HepG2 (cell line): ENCODE results near the gene BCL2L2.

Experiments used
- HNF4A ChIP-seq: sonication (generic); formaldehyde crosslinking; IDR thresholded peaks from 2 replicates; pipeline ENCODE4 v1.4.0; 2020; ENCODE audit warnings: missing genetic modification reagents
- MYNN ChIP-seq: sonication (generic); formaldehyde crosslinking; IDR thresholded peaks from 2 replicates; pipeline ENCODE4 v1.4.0; 2020; ENCODE audit warnings: mild to moderate bottlenecking, low read depth, missing genetic modification reagents
- NAIF1 ChIP-seq: sonication (generic); formaldehyde crosslinking; IDR thresholded peaks from 2 replicates; pipeline ENCODE4 v1.5.0; 2020; ENCODE audit warnings: mild to moderate bottlenecking, missing genetic modification reagents, borderline replicate concordance
- PHF8 ChIP-seq: sonication (generic); formaldehyde crosslinking; IDR thresholded peaks from 2 replicates; pipeline ENCODE4 v1.5.0; 2020; ENCODE audit warnings: missing genetic modification reagents
- POLR2A ChIP-seq, 2 experiments: IDR thresholded peaks; 2 replicates each; pipeline ENCODE4 v1.6.1; 2011; ENCODE audit warnings: low read depth in 2 of 2, low read length in 2 of 2, mild to moderate bottlenecking in 1 of 2, moderate library complexity in 1 of 2; ENCODE audit not compliant: insufficient read depth in 1 of 2
- RELA ChIP-seq: sonication (generic); formaldehyde crosslinking; IDR thresholded peaks from 2 replicates; pipeline ENCODE4 v1.4.0; 2020; ENCODE audit warnings: missing genetic modification reagents
- SMC3 ChIP-seq: IDR thresholded peaks from 2 replicates; pipeline ENCODE4 v1.6.1; 2011; ENCODE audit warnings: low read length, improper control_type of control experiment
- ZNF12 ChIP-seq: sonication (generic); formaldehyde crosslinking; IDR thresholded peaks from 2 replicates; pipeline ENCODE4 v1.5.0; 2020; ENCODE audit warnings: missing genetic modification reagents
- ZNF121 ChIP-seq: sonication (generic); formaldehyde crosslinking; IDR thresholded peaks from 2 replicates; pipeline ENCODE4 v1.5.0; 2020; ENCODE audit warnings: mild to moderate bottlenecking, missing genetic modification reagents
- TF ChIP-seq, protein P1 (sequence below): IDR thresholded peaks from 2 replicates; pipeline ENCODE4 v1.6.1; 2012; ENCODE audit warnings: inconsistent platforms

DNA sequence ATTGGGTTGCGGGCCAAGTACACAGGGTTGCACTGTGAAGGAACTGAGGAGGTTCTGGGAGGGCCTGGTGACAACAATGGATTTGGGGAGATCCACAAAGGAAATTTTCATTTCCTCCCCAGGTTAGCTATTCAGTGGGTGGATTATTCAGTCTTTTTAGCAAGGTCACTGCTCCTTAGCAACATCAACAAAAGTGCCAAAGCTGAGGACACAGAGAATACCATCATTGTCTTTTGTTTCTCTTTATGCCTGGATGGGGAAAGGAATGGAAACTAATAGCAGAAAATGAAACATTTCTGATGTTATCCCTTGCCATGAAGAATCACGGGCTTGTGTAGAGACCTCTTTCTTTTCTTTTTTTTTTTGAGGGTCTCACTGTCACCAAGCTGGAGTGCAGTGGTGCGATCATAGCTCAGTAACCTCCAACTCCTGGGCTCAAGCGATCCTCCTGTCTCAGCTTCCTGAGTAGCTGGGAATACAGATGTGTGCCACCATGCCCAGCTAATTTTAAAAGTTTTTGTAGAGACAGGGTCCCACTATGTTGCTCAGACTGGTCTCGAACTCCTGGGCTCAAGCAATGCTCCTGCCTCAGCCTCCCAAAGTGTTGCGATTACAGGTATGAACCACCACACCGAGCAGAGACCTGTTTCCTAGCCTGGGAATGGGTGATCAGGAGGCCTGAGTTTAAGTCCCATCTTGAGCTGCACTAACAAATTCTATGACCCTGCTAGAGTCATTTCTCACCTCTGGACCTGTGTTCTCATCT, 10.4 kb upstream of the BCL2L2 start:
- TF ChIP-seq RELA (CRISPR knock-in tag) = no peak
- no peak for TF ChIP-seq SMC3
- TF ChIP-seq, protein P1, sequence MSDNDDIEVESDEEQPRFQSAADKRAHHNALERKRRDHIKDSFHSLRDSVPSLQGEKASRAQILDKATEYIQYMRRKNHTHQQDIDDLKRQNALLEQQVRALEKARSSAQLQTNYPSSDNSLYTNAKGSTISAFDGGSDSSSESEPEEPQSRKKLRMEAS = no peak
- TF ChIP-seq MYNN (CRISPR knock-in tag) = no peak
- TF ChIP-seq ZNF12 (CRISPR knock-in tag) = no peak
- 0 out of 4 replicates have a peak, but pooled peaks of 1 of the 2 experiments have one; percentile 23 for TF ChIP-seq POLR2A (IDR thresholded peaks at IDR 0.05; ENCODE audit: insufficient read depth in 1 of 2, low read depth in 2 of 2, low read length in 2 of 2)
- no peak for TF ChIP-seq NAIF1 (CRISPR knock-in tag)
- TF ChIP-seq PHF8 (CRISPR knock-in tag) = no peak
- TF ChIP-seq ZNF121 = no peak
- TF ChIP-seq HNF4A (CRISPR knock-in tag) = no peak
